ENCODE results near the gene EBLN2. TPM values are rescaled to one million over a fixed set of nuclear protein-coding genes. Genes with fewer than 3 reads are reported as not detected.

EBLN2 gene
- total RNA-seq, result 14.9 and 16.9 TPM in 2 replicates
- long read RNA-seq, transcript EBLN2-201 (1 exons, 1,679 nt), result major isoform, 5 of 5 reads
- long read RNA-seq, partial matches to known transcripts, result 0 of 5 reads
- long read RNA-seq, other reads (novel, unspliced or antisense), result 0 of 5 reads

DNA sequence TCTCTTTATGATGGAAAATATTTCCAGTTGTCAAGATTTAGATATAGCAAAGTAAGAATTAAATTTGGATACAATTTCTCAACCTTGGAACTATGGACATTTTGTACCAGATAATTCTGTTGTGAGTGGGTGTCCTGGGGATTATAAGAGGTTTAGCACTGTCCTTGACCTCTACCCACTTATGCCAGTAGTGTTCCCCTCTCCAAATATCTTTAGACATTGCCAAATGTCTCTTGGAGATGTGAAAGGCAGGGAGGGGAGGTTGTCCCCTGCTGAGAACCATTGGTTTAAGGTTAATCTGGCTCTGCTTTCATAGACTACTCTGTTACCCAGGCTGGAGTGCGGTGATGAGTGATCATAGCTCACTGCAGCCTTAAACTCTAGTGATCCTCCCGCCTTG lies at the start of gene EBLN2:
TSS of gene EBLN2 (plus strand) at position 244 of the 400 bp plus-strand sequence. CDS start 423 bp downstream, outside the sequence.
- H3K36me3 Mint-ChIP-seq (ENCODE audit: insufficient read depth), result peaks cover 31% of the 10 kb centered on the region
- H3K9me3 Mint-ChIP-seq (ENCODE audit: low read depth), result no peaks in the 10 kb centered on the region
- TF ChIP-seq, protein P1, sequence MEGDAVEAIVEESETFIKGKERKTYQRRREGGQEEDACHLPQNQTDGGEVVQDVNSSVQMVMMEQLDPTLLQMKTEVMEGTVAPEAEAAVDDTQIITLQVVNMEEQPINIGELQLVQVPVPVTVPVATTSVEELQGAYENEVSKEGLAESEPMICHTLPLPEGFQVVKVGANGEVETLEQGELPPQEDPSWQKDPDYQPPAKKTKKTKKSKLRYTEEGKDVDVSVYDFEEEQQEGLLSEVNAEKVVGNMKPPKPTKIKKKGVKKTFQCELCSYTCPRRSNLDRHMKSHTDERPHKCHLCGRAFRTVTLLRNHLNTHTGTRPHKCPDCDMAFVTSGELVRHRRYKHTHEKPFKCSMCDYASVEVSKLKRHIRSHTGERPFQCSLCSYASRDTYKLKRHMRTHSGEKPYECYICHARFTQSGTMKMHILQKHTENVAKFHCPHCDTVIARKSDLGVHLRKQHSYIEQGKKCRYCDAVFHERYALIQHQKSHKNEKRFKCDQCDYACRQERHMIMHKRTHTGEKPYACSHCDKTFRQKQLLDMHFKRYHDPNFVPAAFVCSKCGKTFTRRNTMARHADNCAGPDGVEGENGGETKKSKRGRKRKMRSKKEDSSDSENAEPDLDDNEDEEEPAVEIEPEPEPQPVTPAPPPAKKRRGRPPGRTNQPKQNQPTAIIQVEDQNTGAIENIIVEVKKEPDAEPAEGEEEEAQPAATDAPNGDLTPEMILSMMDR (IDR thresholded peaks at IDR 0.05; ENCODE audit: unreplicated experiment), result no peak
- no peak within 1 kb of the TSS for H3K4me3 Mint-ChIP-seq (ENCODE audit: low read depth)
- H3K4me1 Mint-ChIP-seq (ENCODE audit: low read depth), result peaks cover 3% of the 10 kb centered on the region
- no peak within 1 kb of the TSS for H3K27ac Mint-ChIP-seq
- no peaks in the 10 kb centered on the region for H3K27me3 Mint-ChIP-seq
- DNase-seq (ENCODE audit: low spot score, unreplicated experiment), result no peak

DNA sequence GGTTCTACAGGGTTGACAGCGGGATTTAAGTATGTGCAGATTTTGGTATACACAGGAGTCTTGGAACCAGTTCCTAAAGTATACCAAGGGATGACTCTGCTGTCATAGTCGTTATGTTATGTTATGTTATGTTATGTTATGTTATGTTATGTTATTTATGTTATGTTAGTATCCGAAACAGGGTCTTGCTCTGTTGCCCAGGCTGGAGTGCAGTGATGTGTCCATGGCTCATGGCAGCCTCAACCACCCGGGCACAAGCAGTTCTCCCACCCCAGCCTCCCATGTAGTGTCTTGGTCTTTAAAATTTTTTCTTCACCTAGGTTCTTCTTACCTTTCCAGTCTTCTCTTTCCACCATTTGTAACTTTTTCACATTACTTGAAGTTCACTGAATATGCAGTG lies 43.2 kb upstream of the EBLN2 start:
- H3K27ac Mint-ChIP-seq, result peak overlapping the region; percentile 22
- H3K4me1 Mint-ChIP-seq (ENCODE audit: low read depth), result peaks cover 14% of the 10 kb centered on the region
- H3K9me3 Mint-ChIP-seq (ENCODE audit: low read depth), result no peaks in the 10 kb centered on the region
- H3K36me3 Mint-ChIP-seq (ENCODE audit: insufficient read depth), result peaks cover 3% of the 10 kb centered on the region
- no peaks in the 10 kb centered on the region for H3K27me3 Mint-ChIP-seq
- H3K4me3 Mint-ChIP-seq (ENCODE audit: low read depth), result no peak overlapping the region
- TF ChIP-seq, protein P1 (IDR thresholded peaks at IDR 0.05; ENCODE audit: unreplicated experiment), result no peak
- DNase-seq (ENCODE audit: low spot score, unreplicated experiment), result no peak

DNA sequence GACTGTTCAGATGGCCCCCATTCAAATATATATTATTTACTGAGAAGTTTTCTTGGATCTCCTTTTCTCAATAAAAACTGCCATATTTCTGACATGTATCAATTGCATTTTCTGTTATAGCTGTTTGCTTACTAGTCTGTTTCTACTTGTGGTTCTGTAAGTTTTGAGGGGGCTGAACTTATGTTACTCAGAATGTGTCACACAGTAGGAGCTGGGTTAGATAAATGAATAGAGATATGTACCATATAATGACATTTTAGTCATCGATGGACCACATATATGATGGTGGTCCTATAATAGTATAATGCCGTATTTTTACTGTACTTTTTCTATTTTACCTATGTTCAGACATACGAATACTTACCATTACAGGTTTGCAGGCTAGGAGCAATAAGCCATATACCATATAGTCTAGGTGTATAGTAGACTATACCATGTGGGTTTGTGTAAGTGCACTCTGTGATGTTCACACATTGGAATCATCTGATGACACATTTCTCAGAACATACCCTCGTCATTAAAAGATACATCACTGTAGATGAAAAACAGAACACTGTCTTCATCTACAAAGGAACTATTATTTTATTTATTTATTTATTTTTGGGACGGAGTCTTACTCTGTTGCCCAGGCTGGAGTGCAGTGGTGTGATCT lies 42.5 kb upstream of the EBLN2 start:
- Mint-ChIP-seq H3K27ac (no peak overlapping the region), H3K36me3 (ENCODE audit: insufficient read depth) (peaks cover 3% of the 10 kb centered on the region), H3K27me3 (no peaks in the 10 kb centered on the region), H3K4me1 (ENCODE audit: low read depth) (peaks cover 14% of the 10 kb centered on the region), H3K9me3 (ENCODE audit: low read depth) (no peaks in the 10 kb centered on the region), H3K4me3 (ENCODE audit: low read depth) (no peak overlapping the region)
- TF ChIP-seq, protein P1 (IDR thresholded peaks at IDR 0.05; ENCODE audit: unreplicated experiment), result no peak
- DNase-seq (ENCODE audit: low spot score, unreplicated experiment), result no peak

DNA sequence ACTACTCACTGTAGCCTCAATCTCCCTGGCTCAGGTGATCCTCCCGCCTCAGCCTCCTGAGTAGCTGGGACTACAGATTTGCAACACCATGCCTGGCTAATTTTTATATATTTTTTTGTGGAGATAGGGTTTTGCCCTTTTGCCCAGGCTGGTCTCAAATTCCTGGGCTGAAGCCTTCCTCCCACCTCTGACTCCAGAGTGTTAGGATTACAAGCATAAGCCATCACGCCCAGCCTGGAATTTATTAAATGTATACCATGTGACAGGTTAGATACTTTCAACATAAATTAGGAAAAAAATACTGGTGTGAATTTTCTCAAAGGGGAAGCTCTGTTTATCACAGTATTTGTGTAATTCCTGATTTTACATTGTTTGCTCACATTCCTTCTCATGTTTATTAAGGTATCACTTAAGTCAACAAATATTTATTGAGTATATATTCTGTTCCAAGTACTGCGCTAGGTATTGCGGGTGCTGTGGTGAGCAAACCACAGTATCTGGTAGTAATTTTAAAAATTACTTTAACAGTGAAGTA lies 40.1 kb upstream of the EBLN2 start:
- Mint-ChIP-seq H3K27me3 (no peaks in the 10 kb centered on the region), H3K36me3 (ENCODE audit: insufficient read depth) (no peaks in the 10 kb centered on the region), H3K27ac (no peak overlapping the region), H3K4me3 (ENCODE audit: low read depth) (no peak overlapping the region), H3K4me1 (ENCODE audit: low read depth) (peaks cover 33% of the 10 kb centered on the region), H3K9me3 (ENCODE audit: low read depth) (no peaks in the 10 kb centered on the region)
- TF ChIP-seq, protein P1 (IDR thresholded peaks at IDR 0.05; ENCODE audit: unreplicated experiment), result no peak
- no peak for DNase-seq (ENCODE audit: low spot score, unreplicated experiment)

DNA sequence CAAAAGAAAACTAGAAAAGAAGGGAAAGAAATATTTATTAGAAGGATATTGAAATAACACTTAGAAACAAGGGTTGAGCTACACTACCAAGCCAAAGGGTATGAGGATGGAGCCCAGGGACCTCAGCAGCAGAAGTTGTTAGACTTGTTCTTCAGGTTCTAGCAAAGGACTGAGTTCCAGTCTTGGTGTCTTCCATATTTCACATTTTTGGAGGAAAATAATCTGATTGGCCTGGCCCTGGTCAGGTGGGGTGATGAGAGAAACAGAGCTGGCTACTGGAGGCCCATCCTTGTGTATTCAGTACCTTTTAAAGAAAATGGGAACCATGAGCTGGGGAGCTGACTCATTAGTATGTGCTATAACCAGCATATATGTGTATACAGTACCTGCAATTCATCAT lies 36.6 kb upstream of the EBLN2 start:
- Mint-ChIP-seq H3K9me3 (ENCODE audit: low read depth) (no peaks in the 10 kb centered on the region), H3K27me3 (no peaks in the 10 kb centered on the region), H3K4me1 (ENCODE audit: low read depth) (peaks cover 37% of the 10 kb centered on the region), H3K36me3 (ENCODE audit: insufficient read depth) (peaks cover 4% of the 10 kb centered on the region), H3K4me3 (ENCODE audit: low read depth) (no peak overlapping the region), H3K27ac (peak overlapping the region; percentile 81)
- TF ChIP-seq, protein P1 (IDR thresholded peaks at IDR 0.05; ENCODE audit: unreplicated experiment), result no peak
- no peak for DNase-seq (ENCODE audit: low spot score, unreplicated experiment)

Measured in progenitor cell of endocrine pancreas (in vitro differentiated cells).